NOMO-1 treated with dmso at 0.1 percent for 144 hours (cell line): Measurements from ENCODE around the gene PSAPL1.

Experiments
- DNase-seq: peaks from one replicate; lab custom pipeline; 2025; ENCODE audit not compliant: unreplicated experiment; lab: John Stamatoyannopoulos, UW

The PSAPL1 gene

GRCh38 chr4:7397206-7398103, 37.3 kb downstream of the PSAPL1 start:
- no peak for DNase-seq

- no peak for DNase-seq
Observed at GRCh38 chr4:7396186-7396910, 38.4 kb downstream of the PSAPL1 start.

DNA sequence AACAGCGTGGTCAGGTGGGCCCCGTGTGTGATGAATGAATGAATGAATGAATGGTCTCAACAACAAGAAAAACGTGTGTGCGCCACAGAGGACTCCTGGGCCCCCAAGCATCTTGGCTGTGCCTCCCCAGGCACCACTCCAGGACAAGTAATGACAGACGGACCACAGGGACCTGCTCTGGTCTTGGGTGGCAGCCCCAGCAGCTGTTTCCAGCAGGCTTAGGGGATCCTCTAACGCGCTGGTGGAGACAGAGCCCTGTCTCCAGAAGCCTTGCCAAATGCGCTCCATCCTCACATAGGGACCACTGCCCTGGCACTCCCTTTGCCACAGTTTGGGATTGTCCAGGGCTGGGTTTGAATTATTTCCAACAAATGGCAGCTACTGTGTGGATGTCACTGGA, 39.1 kb downstream of the PSAPL1 start:
- no peak for DNase-seq

GRCh38 chr4:7394681-7395451, 39.9 kb downstream of the PSAPL1 start:
- DNase-seq: no peak

GRCh38 chr4:7393601-7394575, 40.8 kb downstream of the PSAPL1 start:
- no peak for DNase-seq

GRCh38 chr4:7392438-7393421, 42.0 kb downstream of the PSAPL1 start:
- no peak for DNase-seq

- DNase-seq: no peak
Observed at GRCh38 chr4:7391637-7392437, 42.9 kb downstream of the PSAPL1 start.

GRCh38 chr4:7390906-7391636, 43.7 kb downstream of the PSAPL1 start:
- DNase-seq: no peak

DNA sequence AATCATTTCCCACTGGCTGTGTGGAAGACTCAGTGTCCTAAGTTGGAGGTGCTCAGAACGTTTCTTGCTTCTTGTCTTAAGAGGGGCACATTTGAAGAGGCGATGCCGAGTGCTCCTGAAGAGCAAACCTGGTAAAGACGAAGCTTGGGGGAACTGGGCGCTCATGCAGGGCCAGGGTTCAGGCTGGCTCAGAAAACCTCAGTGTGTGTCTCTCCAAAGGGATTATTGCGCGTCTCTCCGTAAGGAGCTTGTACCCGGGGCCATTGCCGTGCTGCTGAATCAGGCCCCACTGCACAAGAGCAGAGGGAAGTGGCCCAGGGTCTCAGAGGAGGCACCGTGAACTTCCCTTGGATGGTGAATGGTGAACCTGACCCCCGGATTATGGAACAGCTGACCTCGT, 44.4 kb downstream of the PSAPL1 start:
- DNase-seq: no peak

GRCh38 chr4:7389719-7390118, 45.0 kb downstream of the PSAPL1 start:
- no peak for DNase-seq

- no peak for DNase-seq
Observed at GRCh38 chr4:7389101-7389701, 45.5 kb downstream of the PSAPL1 start.

- no peak for DNase-seq
Observed at GRCh38 chr4:7388627-7389026, 46.1 kb downstream of the PSAPL1 start.

- no peak for DNase-seq
Observed at GRCh38 chr4:7387925-7388324, 46.8 kb downstream of the PSAPL1 start.

DNA sequence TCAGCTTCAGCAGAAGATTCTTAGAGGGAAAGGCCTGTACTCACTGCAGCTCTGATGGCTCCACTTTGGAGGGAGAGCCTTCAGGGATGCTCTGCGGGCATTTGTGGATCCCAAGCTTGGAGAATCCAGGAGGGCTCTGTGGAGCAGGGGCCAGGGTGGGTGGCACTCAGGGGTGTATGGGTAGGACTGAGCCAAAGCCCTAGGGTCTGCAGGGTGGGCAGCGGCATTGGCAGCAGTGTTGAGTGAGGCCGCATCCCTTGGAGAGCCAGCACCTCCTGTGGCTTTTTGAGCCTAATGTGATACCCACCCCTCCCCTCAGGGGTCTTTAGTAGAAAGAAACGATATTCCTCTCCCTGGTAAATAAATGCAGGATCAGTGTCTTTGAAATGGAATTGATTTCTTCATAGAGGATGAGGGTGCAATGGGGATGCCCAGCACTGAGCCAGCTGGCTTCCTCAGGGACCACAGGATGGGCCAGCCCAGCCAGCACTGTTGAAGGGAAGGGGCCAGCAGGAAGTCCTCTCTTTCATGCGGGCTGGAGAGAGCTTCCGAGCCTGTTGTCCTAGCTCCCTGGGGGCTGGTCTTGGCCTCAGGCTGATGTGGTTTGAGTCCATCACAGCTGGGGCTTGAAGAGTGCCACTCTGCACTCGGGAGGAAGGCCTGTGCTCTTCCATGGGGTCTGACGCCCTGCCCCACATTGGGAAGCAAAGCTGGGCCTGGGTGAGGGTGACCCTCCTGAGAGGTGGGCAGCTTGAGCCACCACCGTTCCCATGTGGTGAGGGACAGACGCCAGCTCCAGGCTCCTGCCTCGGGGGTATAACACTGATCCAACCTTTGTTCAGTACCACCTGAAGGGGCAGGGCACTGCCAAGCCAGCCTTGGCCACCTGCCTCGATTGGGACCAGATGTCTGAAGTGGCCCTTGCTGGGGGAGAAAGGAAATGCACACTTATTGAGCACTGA, 49.5 kb downstream of the PSAPL1 start:
- DNase-seq: no peak

GRCh38 chr4:7384003-7384928, 50.5 kb downstream of the PSAPL1 start:
- no peak for DNase-seq
